K562 (cell line): ENCODE data around the gene FOXK2. TPM values are rescaled to one million over a fixed set of nuclear protein-coding genes. Genes with fewer than 3 reads are reported as not detected.

ENCODE experiments used
- ATAC-seq: fragments of 200-7000 bp; cut with Tn5 transposase; 3 replicates; pipeline ENCODE4 v1.9.1; 2020; ENCODE audit warnings: moderate library complexity
- BruUV-seq: library from RNA; stranded (reverse); fragments of 400-500 nt; replicated peaks from 2 replicates; lab custom pipeline; 2021; lab: Mats Ljungman, UMichigan
- CTCF ChIA-PET: fragments of 300-600 bp; formaldehyde crosslinking; extraction: SDS; loops from one replicate; lab custom pipeline; 2021; ENCODE audit warnings: low intra/inter-chr PET ratio; lab: Yijun Ruan, JAX
- POLR2A ChIA-PET: fragments of 300-600, 350-650 bp; sonication (Branson Sonifier 250); formaldehyde crosslinking; extraction: SDS; loops from one replicate; lab custom pipeline; 2021; ENCODE audit warnings: antibody characterized with exemption, inconsistent platforms; lab: Yijun Ruan, JAX
- DNase-seq, 4 experiments: peaks; one replicate each; pipeline versions ENCODE4 v3.0.0 to v3.0.0-alpha.2; 2011 to 2018; ENCODE audit warnings: low spot score in 3 of 4, mixed read lengths in 3 of 4; ENCODE audit errors: extremely low read depth in 1 of 4
- FAIRE-seq: peaks from 2 replicates; lab custom pipeline; 2011; peaks lifted over from hg19 to GRCh38; lab: Jason Lieb, UNC
- H2AFZ ChIP-seq: 2 replicates; pipeline ENCODE4 v1.6.0; 2011; ENCODE audit warnings: low read depth, low read length, control low read depth, inconsistent platforms
- H3K27ac ChIP-seq: fragments of 200-600 bp; 3 replicates; pipeline ENCODE4 v1.8.0; 2011; ENCODE audit warnings: low read depth, mild to moderate bottlenecking, control low read depth, inconsistent platforms, low read length, moderate library complexity, mixed read lengths; ENCODE audit errors: extremely low read depth
- H3K27me3 ChIP-seq, 2 experiments: fragments of 300-600 bp in 1 of 2; 2 replicates in 1 of 2; 3 replicates in 1 of 2; pipeline versions ENCODE4 v1.6.0 to v1.8.0; 2011; ENCODE audit warnings: inconsistent platforms in 2 of 2, low read length in 2 of 2, mild to moderate bottlenecking in 1 of 2, mixed read lengths in 1 of 2, moderate library complexity in 1 of 2; ENCODE audit not compliant: control insufficient read depth in 2 of 2, insufficient read depth in 2 of 2
- H3K36me3 ChIP-seq: fragments of 300-600 bp; 3 replicates; pipeline ENCODE4 v1.8.0; 2011; ENCODE audit warnings: mild to moderate bottlenecking, low read length, inconsistent platforms; ENCODE audit not compliant: control insufficient read depth, insufficient read depth
- H3K4me1 ChIP-seq, 2 experiments: fragments of 200-600 bp in 1 of 2; replicated peaks in 1 of 2; 2 replicates in 1 of 2; 3 replicates in 1 of 2; pipeline versions ENCODE4 v1.5.1 to v1.8.0; 2011; ENCODE audit warnings: inconsistent platforms in 2 of 2, low read length in 2 of 2, mild to moderate bottlenecking in 1 of 2, mixed read lengths in 1 of 2, moderate library complexity in 1 of 2; ENCODE audit not compliant: control insufficient read depth in 2 of 2, insufficient read depth in 2 of 2
- H3K4me2 ChIP-seq: 2 replicates; pipeline ENCODE4 v1.6.1; 2011; ENCODE audit warnings: low read length, control low read depth, inconsistent platforms, mixed read lengths; ENCODE audit not compliant: insufficient read depth
- H3K4me3 ChIP-seq: fragments of 200-600 bp; sonication (generic), shearing (Covaris generic); 2 replicates; pipeline ENCODE4 v1.5.1; 2016; ENCODE audit warnings: control low read depth, inconsistent platforms
- H3K79me2 ChIP-seq: fragments of 200-600 bp; 3 replicates; pipeline ENCODE4 v1.8.0; 2011; ENCODE audit warnings: low read length, inconsistent platforms; ENCODE audit not compliant: control insufficient read depth, insufficient read depth
- H3K9ac ChIP-seq, 2 experiments: 2 replicates each; pipeline versions ENCODE4 v1.6.0 to v1.6.1; 2011; ENCODE audit warnings: low read depth in 2 of 2, low read length in 2 of 2, control low read depth in 1 of 2, inconsistent platforms in 1 of 2, mild to moderate bottlenecking in 1 of 2, mixed read lengths in 1 of 2; ENCODE audit not compliant: insufficient read depth in 1 of 2
- H3K9me1 ChIP-seq: one replicate; pipeline ENCODE4 v1.6.0; 2011; ENCODE audit warnings: inconsistent platforms, mild to moderate bottlenecking, low read length, moderate library complexity; ENCODE audit not compliant: control insufficient read depth, insufficient read depth
- H3K9me3 ChIP-seq: replicated peaks from 2 replicates; pipeline ENCODE4 v1.5.1; 2011; ENCODE audit warnings: low read depth, low read length, inconsistent platforms; ENCODE audit not compliant: control insufficient read depth, insufficient read depth
- H4K20me1 ChIP-seq: replicated peaks from 2 replicates; pipeline ENCODE4 v1.6.1; 2011; ENCODE audit warnings: low read length, inconsistent platforms, mixed read lengths; ENCODE audit not compliant: control insufficient read depth, insufficient read depth
- HDGF ChIP-seq: fragments of 450-650 bp; IDR thresholded peaks from 2 replicates; pipeline ENCODE4 v1.6.1; 2016
- NFE2 ChIP-seq: IDR thresholded peaks from 2 replicates; pipeline ENCODE4 v1.6.1; 2014; ENCODE audit warnings: antibody characterized with exemption, low read depth
- ZBTB8A ChIP-seq: fragments of 450-650 bp; IDR thresholded peaks from 2 replicates; pipeline ENCODE4 v1.6.1; 2018; ENCODE audit warnings: mild to moderate bottlenecking, moderate library complexity; ENCODE audit not compliant: partially characterized antibody
- ZFP36 ChIP-seq: fragments of 150-350 bp; IDR thresholded peaks from 2 replicates; pipeline ENCODE4 v1.6.1; 2018; ENCODE audit warnings: low read length, low read depth; ENCODE audit not compliant: partially characterized antibody
- ZNF274 ChIP-seq: IDR thresholded peaks from 2 replicates; pipeline ENCODE4 v1.6.1; 2011; ENCODE audit warnings: low read depth, mild to moderate bottlenecking, low read length, moderate library complexity, borderline replicate concordance
- ZNF551 ChIP-seq: fragments of 250-450 bp; sonication (Bioruptor Pico); IDR thresholded peaks from 2 replicates; pipeline ENCODE4 v1.5.0; 2021; ENCODE audit warnings: mild to moderate bottlenecking, moderate library complexity
- ZNF583 ChIP-seq: fragments of 250-450 bp; sonication (Bioruptor Pico); IDR thresholded peaks from 2 replicates; pipeline ENCODE4 v1.4.0; 2020
- WGBS: fragments of 100-300 bp; shearing (Covaris generic); methylation state at CpG from one replicate; pipeline ENCODE4 v1.1.6; 2016; ENCODE audit warnings: low coverage, mixed read lengths; ENCODE audit not compliant: insufficient coverage; ENCODE audit errors: missing lambda C conversion rate; 5-methylcytosine and 5-hydroxymethylcytosine counted together
- in situ Hi-C: fragments of 300-500 bp; cut with MboI; formaldehyde crosslinking; loops from 4 replicates; pipeline ENCODE4 v1.15.0; 2018; ENCODE audit warnings: inconsistent platforms, mixed read lengths
- intact Hi-C: fragments of 100-400 bp; cut with micrococcal nuclease; formaldehyde crosslinking; loops from 2 replicates; pipeline ENCODE4 v1.14.2; 2022
- polyA plus RNA-seq, 8 experiments: library from polyadenylated mRNA; depleted of rRNA in 4 of 8; stranded (reverse) in 5 of 8; unstranded in 3 of 8; fragments of >200 nt; fragmentation: Nextera tagmentation in 2 of 8; fragmentation: Illumina TruSeq in 1 of 8; extraction: Ambion mirVana in 2 of 8; extraction: Trizol in 1 of 8; gene quantifications; 2 replicates each; pipeline versions ENCODE4 v1.2.1 to v1.2.3, GENCODE V29; 2011 to 2014; ENCODE audit warnings: inconsistent platforms in 1 of 8, missing spikeins in 1 of 8
- total RNA-seq, 7 experiments: library from RNA; depleted of rRNA in 6 of 7; stranded (reverse); fragments of >200 nt in 6 of 7; fragmentation: Illumina TruSeq in 2 of 7; extraction: Trizol in 2 of 7; gene quantifications; 2 replicates each; pipeline versions ENCODE4 v1.2.1 to v1.2.3, GENCODE V29; 2011 to 2021; ENCODE audit warnings: low replicate concordance in 1 of 7

FOXK2 gene
- total and polyA plus RNA-seq, 9 of the 15 experiments (the other 6 are each of a cell fraction or from before 2014, with no cell fraction given): 3.0 to 86.0 (median 44.1) TPM

DNA sequence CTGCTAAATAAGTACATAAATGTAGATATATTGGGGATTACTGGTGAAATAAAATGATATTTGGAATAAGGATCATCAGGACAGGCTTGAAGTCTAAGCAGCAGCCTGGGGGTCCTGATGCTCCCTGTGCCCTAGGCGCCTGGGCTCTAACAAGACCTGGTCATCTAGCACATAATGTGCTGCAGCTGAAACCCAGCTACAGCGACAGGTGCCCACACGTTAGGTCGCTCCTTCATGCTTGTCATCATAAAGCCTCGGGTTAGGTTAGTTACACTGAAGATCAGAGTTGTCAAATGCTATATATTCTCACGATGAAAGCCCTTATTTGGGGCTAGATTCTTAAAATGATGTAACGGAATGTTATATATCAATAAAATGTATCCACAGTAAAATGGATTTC lies 49.5 kb upstream of the FOXK2 start:
- intact Hi-C loops (no loop called here), in situ Hi-C loops (no loop called here)
- ATAC-seq (no peak), FAIRE-seq (no peak), DNase-seq (no peak)
- no peak overlapping the region for H2AFZ ChIP-seq
- H3K4me1 ChIP-seq: peaks cover 2 to 12% of the 10 kb centered on the region in 2 experiments; a peak in 4 of 5 replicates
- H3K4me2 ChIP-seq: no peak overlapping the region
- H3K27me3 ChIP-seq: no peaks in the 10 kb centered on the region
- H3K27ac ChIP-seq: no peak overlapping the region
- H3K4me3 ChIP-seq: no peak overlapping the region
- no peaks in the 10 kb centered on the region for H3K9me3 ChIP-seq
- H4K20me1 ChIP-seq: no peaks in the 10 kb centered on the region; the same call in 1 of the 2 replicates
- 100% methylated on average over 7 of the region's 7 CpGs for WGBS
- CTCF ChIA-PET: no interaction called here
- no peaks in the 10 kb centered on the region for H3K9me1 ChIP-seq
- H3K9ac ChIP-seq: no peak overlapping the region
- peaks cover 87% of the 10 kb centered on the region for H3K36me3 ChIP-seq
- POLR2A ChIA-PET: interaction anchor here (0.9 to 1.5 kb wide), 2 partner anchors 22 to 111 kb away, joined by 3 to 4 read pairs; no protein-coding TSS in a partner anchor
- no peak for TF ChIP-seq ZFP36
- no peak for TF ChIP-seq ZNF583 (CRISPR knock-in tag)
- no peak for TF ChIP-seq ZNF551 (CRISPR knock-in tag)
- no peak for TF ChIP-seq ZNF274
- TF ChIP-seq HDGF: no peak
- TF ChIP-seq ZBTB8A: no peak
- no peak for TF ChIP-seq NFE2
- no TSS peak for BruUV-seq
- H3K79me2 ChIP-seq: peaks cover 53% of the 10 kb centered on the region
